Measurements from ENCODE around the gene KIFC3. TPM values are rescaled to one million over a fixed set of nuclear protein-coding genes. Genes with fewer than 3 reads are reported as not detected.

KIFC3 gene
- total RNA-seq, 1 experiment from 2014 or later: 32.6 TPM

- intact Hi-C loops (cut with micrococcal nuclease): no loop called here
- TF ChIP-seq, protein P1, sequence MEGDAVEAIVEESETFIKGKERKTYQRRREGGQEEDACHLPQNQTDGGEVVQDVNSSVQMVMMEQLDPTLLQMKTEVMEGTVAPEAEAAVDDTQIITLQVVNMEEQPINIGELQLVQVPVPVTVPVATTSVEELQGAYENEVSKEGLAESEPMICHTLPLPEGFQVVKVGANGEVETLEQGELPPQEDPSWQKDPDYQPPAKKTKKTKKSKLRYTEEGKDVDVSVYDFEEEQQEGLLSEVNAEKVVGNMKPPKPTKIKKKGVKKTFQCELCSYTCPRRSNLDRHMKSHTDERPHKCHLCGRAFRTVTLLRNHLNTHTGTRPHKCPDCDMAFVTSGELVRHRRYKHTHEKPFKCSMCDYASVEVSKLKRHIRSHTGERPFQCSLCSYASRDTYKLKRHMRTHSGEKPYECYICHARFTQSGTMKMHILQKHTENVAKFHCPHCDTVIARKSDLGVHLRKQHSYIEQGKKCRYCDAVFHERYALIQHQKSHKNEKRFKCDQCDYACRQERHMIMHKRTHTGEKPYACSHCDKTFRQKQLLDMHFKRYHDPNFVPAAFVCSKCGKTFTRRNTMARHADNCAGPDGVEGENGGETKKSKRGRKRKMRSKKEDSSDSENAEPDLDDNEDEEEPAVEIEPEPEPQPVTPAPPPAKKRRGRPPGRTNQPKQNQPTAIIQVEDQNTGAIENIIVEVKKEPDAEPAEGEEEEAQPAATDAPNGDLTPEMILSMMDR (conservative IDR thresholded peaks at IDR 0.05; ENCODE audit: low read depth, low read length): no peak
- TF ChIP-seq EZH2phosphoT487 (IDR thresholded peaks at IDR 0.05; ENCODE audit: borderline replicate concordance, low read length) (no peak), EZH2 (IDR thresholded peaks at IDR 0.05; ENCODE audit: low read length, unreplicated experiment) (no peak)
- ChIA-PET POLR2A (ENCODE audit: unreplicated experiment) (no interaction called here), CTCF (no interaction called here)
- Histone ChIP-seq H3K79me2 (ENCODE audit: low read length) (no peaks in the 10 kb centered on the region), H3K27me3 (ENCODE audit: low read length) (no peaks in the 10 kb centered on the region), H3K27ac (ENCODE audit: low read length) (no peak overlapping the region), H3K9me3 (ENCODE audit: low read length) (no peaks in the 10 kb centered on the region), H3K4me3 (ENCODE audit: low read length) (no peak overlapping the region), H3K9ac (ENCODE audit: low read length) (no peak overlapping the region), H3F3A (ENCODE audit: low read length, unreplicated experiment) (no peaks in the 10 kb centered on the region), H2AFZ (ENCODE audit: low read length) (no peak overlapping the region), H4K20me1 (ENCODE audit: low read length) (no peaks in the 10 kb centered on the region), H3K36me3 (ENCODE audit: low read depth, low read length) (no peaks in the 10 kb centered on the region), H3K4me2 (ENCODE audit: low read length) (no peak overlapping the region), H3K9me2 (replicated peaks; ENCODE audit: low read length) (no peaks in the 10 kb centered on the region), H3K4me1 (ENCODE audit: insufficient read depth, low read length) (peaks cover 19% of the 10 kb centered on the region)
- ATAC-seq (no peak), DNase-seq (no peak)
- BruUV-seq (replicated peaks): no TSS peak
These were observed 19.1 kb upstream of the KIFC3 start for GRCh38 chr16:57821149-57821971.

- Histone ChIP-seq H3K4me1 (ENCODE audit: insufficient read depth, low read length) (peaks cover 25% of the 10 kb centered on the region), H3K9me3 (ENCODE audit: low read length) (no peaks in the 10 kb centered on the region), H3K9ac (ENCODE audit: low read length) (no peak overlapping the region), H3K4me3 (ENCODE audit: low read length) (no peak overlapping the region), H3K27me3 (ENCODE audit: low read length) (no peaks in the 10 kb centered on the region), H2AFZ (ENCODE audit: low read length) (no peak overlapping the region), H3K27ac (ENCODE audit: low read length) (no peak overlapping the region), H4K20me1 (ENCODE audit: low read length) (no peaks in the 10 kb centered on the region), H3K4me2 (ENCODE audit: low read length) (0 out of 2 replicates have a peak overlapping the region, but pooled peaks have one; percentile 4), H3F3A (ENCODE audit: low read length, unreplicated experiment) (no peaks in the 10 kb centered on the region), H3K9me2 (replicated peaks; ENCODE audit: low read length) (no peaks in the 10 kb centered on the region), H3K79me2 (ENCODE audit: low read length) (no peaks in the 10 kb centered on the region), H3K36me3 (ENCODE audit: low read depth, low read length) (no peaks in the 10 kb centered on the region)
- ATAC-seq (peak; percentile 52), DNase-seq (peak; percentile 78)
- ChIA-PET POLR2A (ENCODE audit: unreplicated experiment) (interaction anchor here (0.5 kb wide), 1 partner anchor 45 kb away, joined by 21 read pairs; no protein-coding TSS in a partner anchor), CTCF (no interaction called here)
- TF ChIP-seq EZH2 (IDR thresholded peaks at IDR 0.05; ENCODE audit: low read length, unreplicated experiment) (no peak), EZH2phosphoT487 (IDR thresholded peaks at IDR 0.05; ENCODE audit: borderline replicate concordance, low read length) (no peak)
- TF ChIP-seq, protein P1 (conservative IDR thresholded peaks at IDR 0.05; ENCODE audit: low read depth, low read length): no peak
- no TSS peak for BruUV-seq (replicated peaks)
- intact Hi-C loops (cut with micrococcal nuclease): no loop called here
These were observed 16.2 kb upstream of the KIFC3 start for GRCh38 chr16:57818377-57819064.

GRCh38 chr16:57817680-57818079, 15.4 kb upstream of the KIFC3 start:
- Histone ChIP-seq H3K4me1 (ENCODE audit: insufficient read depth, low read length) (peaks cover 28% of the 10 kb centered on the region), H3K4me2 (ENCODE audit: low read length) (no peak overlapping the region), H3K9me3 (ENCODE audit: low read length) (no peaks in the 10 kb centered on the region), H3K36me3 (ENCODE audit: low read depth, low read length) (no peaks in the 10 kb centered on the region), H3K4me3 (ENCODE audit: low read length) (no peak overlapping the region), H4K20me1 (ENCODE audit: low read length) (no peaks in the 10 kb centered on the region), H3K79me2 (ENCODE audit: low read length) (no peaks in the 10 kb centered on the region), H3K27ac (ENCODE audit: low read length) (no peak overlapping the region), H3K27me3 (ENCODE audit: low read length) (no peaks in the 10 kb centered on the region), H3K9me2 (replicated peaks; ENCODE audit: low read length) (no peaks in the 10 kb centered on the region), H3K9ac (ENCODE audit: low read length) (no peak overlapping the region), H3F3A (ENCODE audit: low read length, unreplicated experiment) (no peaks in the 10 kb centered on the region), H2AFZ (ENCODE audit: low read length) (no peak overlapping the region)
- POLR2A ChIA-PET (ENCODE audit: unreplicated experiment): no interaction called here
- ATAC-seq (no peak), DNase-seq (no peak)
- TF ChIP-seq, protein P1 (conservative IDR thresholded peaks at IDR 0.05; ENCODE audit: low read depth, low read length): no peak
- TF ChIP-seq EZH2phosphoT487 (IDR thresholded peaks at IDR 0.05; ENCODE audit: borderline replicate concordance, low read length) (no peak), EZH2 (IDR thresholded peaks at IDR 0.05; ENCODE audit: low read length, unreplicated experiment) (no peak)
- no TSS peak for BruUV-seq (replicated peaks)
- intact Hi-C loops (cut with micrococcal nuclease): no loop called here
- CTCF ChIA-PET: no interaction called here

Data from PC-3 (cell line).